ENCODE results near the gene POU6F2.

GRCh38 chr7:39042670-39043069 is 65.0 kb downstream of the POU6F2 start:
- TF ChIP-seq, protein P1, sequence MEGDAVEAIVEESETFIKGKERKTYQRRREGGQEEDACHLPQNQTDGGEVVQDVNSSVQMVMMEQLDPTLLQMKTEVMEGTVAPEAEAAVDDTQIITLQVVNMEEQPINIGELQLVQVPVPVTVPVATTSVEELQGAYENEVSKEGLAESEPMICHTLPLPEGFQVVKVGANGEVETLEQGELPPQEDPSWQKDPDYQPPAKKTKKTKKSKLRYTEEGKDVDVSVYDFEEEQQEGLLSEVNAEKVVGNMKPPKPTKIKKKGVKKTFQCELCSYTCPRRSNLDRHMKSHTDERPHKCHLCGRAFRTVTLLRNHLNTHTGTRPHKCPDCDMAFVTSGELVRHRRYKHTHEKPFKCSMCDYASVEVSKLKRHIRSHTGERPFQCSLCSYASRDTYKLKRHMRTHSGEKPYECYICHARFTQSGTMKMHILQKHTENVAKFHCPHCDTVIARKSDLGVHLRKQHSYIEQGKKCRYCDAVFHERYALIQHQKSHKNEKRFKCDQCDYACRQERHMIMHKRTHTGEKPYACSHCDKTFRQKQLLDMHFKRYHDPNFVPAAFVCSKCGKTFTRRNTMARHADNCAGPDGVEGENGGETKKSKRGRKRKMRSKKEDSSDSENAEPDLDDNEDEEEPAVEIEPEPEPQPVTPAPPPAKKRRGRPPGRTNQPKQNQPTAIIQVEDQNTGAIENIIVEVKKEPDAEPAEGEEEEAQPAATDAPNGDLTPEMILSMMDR (conservative IDR thresholded peaks at IDR 0.05 in 1 of 2, IDR thresholded peaks at IDR 0.05 in 1 of 2; ENCODE audit: low read depth in 1 of 2, low read length in 2 of 2), result no peak
- no peak for TF ChIP-seq EZH2 (IDR thresholded peaks at IDR 0.05; ENCODE audit: low read length, missing control alignments)

Measured in fibroblast of lung (primary cell).